ENCODE measurements around the gene ITIH2. TPM values are rescaled to one million over a fixed set of nuclear protein-coding genes. Genes with fewer than 3 reads are reported as not detected.

The ITIH2 gene
- total and polyA plus RNA-seq, 2 of the 8 experiments (the other 6 are each of a cell fraction or from before 2014, with no cell fraction given), result not detected

- Histone ChIP-seq H2BK5ac (ENCODE audit: low read depth, low read length) (no peak overlapping the region), H3K4me3 (ENCODE audit: extremely low read depth in 1 of 4, insufficient read depth in 2 of 4, low read depth in 3 of 4, low read length in 4 of 4) (no peak overlapping the region), H2BK120ac (replicated peaks; ENCODE audit: low read depth, low read length) (no peak overlapping the region), H2BK15ac (ENCODE audit: low read length) (no peak overlapping the region), H4K8ac (ENCODE audit: extremely low read depth, insufficient read depth, low read length) (no peak overlapping the region), H3K18ac (ENCODE audit: extremely low read depth, low read length) (no peak overlapping the region), H3K9me3 (ENCODE audit: insufficient read depth in 2 of 2, low read depth in 1 of 2, low read length in 1 of 2) (no peaks in the 10 kb centered on the region), H3K4me1 (replicated peaks in 1 of 4; ENCODE audit: control insufficient read depth in 3 of 4, insufficient read depth in 4 of 4, low read length in 3 of 4) (no peaks in the 10 kb centered on the region), H3K27me3 (replicated peaks in 1 of 4; ENCODE audit: control insufficient read depth in 3 of 4, extremely low read depth in 1 of 4, insufficient read depth in 3 of 4, low read length in 3 of 4) (no peaks in the 10 kb centered on the region), H3K27ac (ENCODE audit: low read depth, low read length) (no peak overlapping the region), H3K14ac (ENCODE audit: insufficient read length) (no peak overlapping the region), H4K91ac (replicated peaks; ENCODE audit: insufficient read length, low read length) (no peak overlapping the region), H2AFZ (ENCODE audit: low read length) (no peak overlapping the region), H3K79me2 (ENCODE audit: control insufficient read depth in 1 of 2, insufficient read depth in 2 of 2, low read length in 2 of 2) (no peaks in the 10 kb centered on the region), H2BK12ac (ENCODE audit: low read depth, low read length) (no peak overlapping the region), H2BK20ac (ENCODE audit: low read length) (no peak overlapping the region), H3K4ac (replicated peaks; ENCODE audit: insufficient read length, low read depth, low read length) (no peak overlapping the region), H3K4me2 (ENCODE audit: insufficient read depth in 1 of 2, low read depth in 2 of 2, low read length in 2 of 2) (no peak overlapping the region), H4K20me1 (replicated peaks in 1 of 2; ENCODE audit: control insufficient read depth in 1 of 2, insufficient read depth in 2 of 2, low read length in 2 of 2) (no peaks in the 10 kb centered on the region), H2AK5ac (ENCODE audit: low read depth, low read length) (no peak overlapping the region), H3K23me2 (ENCODE audit: low read depth, low read length) (no peaks in the 10 kb centered on the region), H3K9ac (replicated peaks in 1 of 4; ENCODE audit: extremely low read depth in 1 of 4, low read depth in 3 of 4, low read length in 3 of 4) (no peak overlapping the region), H3K56ac (replicated peaks; ENCODE audit: insufficient read length, low read depth, low read length) (no peak overlapping the region), H3K23ac (ENCODE audit: insufficient read length) (no peak overlapping the region), H3K79me1 (ENCODE audit: low read depth, low read length) (no peaks in the 10 kb centered on the region), H4K5ac (ENCODE audit: insufficient read length, low read depth, low read length) (no peak overlapping the region), H3K36me3 (ENCODE audit: control insufficient read depth in 2 of 4, insufficient read depth in 4 of 4, low read length in 3 of 4) (no peaks in the 10 kb centered on the region)
- DNase-seq (ENCODE audit: low read depth in 1 of 2, low spot score in 2 of 2) (no peak), FAIRE-seq (no peak)
- ChIA-PET CTCF (ENCODE audit: partially characterized antibody) (no interaction called here), POLR2A (ENCODE audit: partially characterized antibody) (no interaction called here)
- WGBS, 2 experiments (ENCODE audit: extremely low coverage in 1 of 2, insufficient coverage in 1 of 2, insufficient read length in 1 of 2, insufficient replicate concordance in 2 of 2, low coverage in 1 of 2, low lambda C conversion rate in 2 of 2, missing lambda C conversion rate in 1 of 2), result 80% methylated on average over 2 of the region's 3 CpGs; no CpG with 5 or more reads in 1 of the 2 experiments
- no peak for TF ChIP-seq SP4 (IDR thresholded peaks at IDR 0.05; ENCODE audit: low read length)
- TF ChIP-seq CREB1 (IDR thresholded peaks at IDR 0.05), result no peak
- no peak for TF ChIP-seq RNF2 (IDR thresholded peaks at IDR 0.05; ENCODE audit: borderline replicate concordance, low read depth, low read length, missing control alignments, poor library complexity, severe bottlenecking)
Observed at GRCh38 chr10:7705341-7705740, 2.2 kb downstream of the ITIH2 start.

All from H1 (cell line).